Neural cell (in vitro differentiated cells): ENCODE measurements around the gene PCDHGA8. TPM values are rescaled to one million over a fixed set of nuclear protein-coding genes. Genes with fewer than 3 reads are reported as not detected.
"Not testable (repeated sequence)": the region's sequence is repeated elsewhere in the genome, so short reads cannot be mapped to it uniquely, and the experiment has no call there.

Experiments used
- H2AFZ ChIP-seq: fragments of 200-600, 300-800 bp; sonication (generic), shearing (Covaris generic); 2 replicates; pipeline ENCODE4 v1.6.0; 2014; ENCODE audit warnings: low read depth, mild to moderate bottlenecking, antibody characterized with exemption, low read length, moderate library complexity
- H3F3A ChIP-seq: fragments of 200-600 bp; shearing (Covaris generic); 2 replicates; pipeline ENCODE4 v1.6.1; 2016; ENCODE audit warnings: mild to moderate bottlenecking, moderate library complexity, mixed read lengths, antibody characterized with exemption, low read length; ENCODE audit not compliant: insufficient read depth, poor library complexity, severe bottlenecking
- H3K27ac ChIP-seq: fragments of 200-600, 300-800 bp; sonication (generic), shearing (Covaris generic); 2 replicates; pipeline ENCODE4 v1.5.1; 2014; ENCODE audit warnings: mild to moderate bottlenecking, low read length, moderate library complexity
- H3K27me3 ChIP-seq: fragments of 300-800, 200-600 bp; sonication (generic), shearing (Covaris generic); 2 replicates; pipeline ENCODE4 v1.6.0; 2014; ENCODE audit warnings: mild to moderate bottlenecking, low read depth, low read length, moderate library complexity; ENCODE audit not compliant: insufficient read depth
- H3K36me3 ChIP-seq: fragments of 300-800, 200-600 bp; sonication (generic), shearing (Covaris generic); 2 replicates; pipeline ENCODE4 v1.5.1; 2014; ENCODE audit warnings: mild to moderate bottlenecking, antibody characterized with exemption, low read length, moderate library complexity; ENCODE audit not compliant: insufficient read depth
- H3K4me2 ChIP-seq: fragments of 300-800, 200-600 bp; sonication (generic), shearing (Covaris generic); 2 replicates; pipeline ENCODE4 v1.6.0; 2014; ENCODE audit warnings: mild to moderate bottlenecking, low read length
- H3K4me3 ChIP-seq: fragments of 300-800, 200-600 bp; sonication (generic), shearing (Covaris generic); 2 replicates; pipeline ENCODE4 v1.5.1; 2014; ENCODE audit warnings: mild to moderate bottlenecking, low read length, moderate library complexity
- H3K79me2 ChIP-seq: fragments of 200-600 bp; shearing (Covaris generic); replicated peaks from 2 replicates; pipeline ENCODE4 v1.6.0; 2014; ENCODE audit warnings: mild to moderate bottlenecking, low read length, moderate library complexity; ENCODE audit not compliant: insufficient read depth
- H3K9ac ChIP-seq: fragments of 300-800, 200-600 bp; sonication (generic), shearing (Covaris generic); 2 replicates; pipeline ENCODE4 v1.6.1; 2016; ENCODE audit warnings: mild to moderate bottlenecking, low read length, mixed read lengths
- H3K9me2 ChIP-seq: fragments of 200-600 bp; shearing (Covaris generic); 2 replicates; pipeline ENCODE4 v1.6.1; 2016; ENCODE audit warnings: mild to moderate bottlenecking, low read length, mixed read lengths; ENCODE audit not compliant: insufficient read depth
- H3K9me3 ChIP-seq: fragments of 200-600, 300-800 bp; sonication (generic), shearing (Covaris generic); 2 replicates; pipeline ENCODE4 v1.6.1; 2016; ENCODE audit warnings: mild to moderate bottlenecking, mixed run types, low read length, moderate library complexity, mixed read lengths
- H4K20me1 ChIP-seq: fragments of 200-600 bp; shearing (Covaris generic); 2 replicates; pipeline ENCODE4 v1.6.1; 2016; ENCODE audit warnings: mild to moderate bottlenecking, mixed run types; ENCODE audit not compliant: insufficient read depth
- EP300 ChIP-seq: fragments of 450-650 bp; conservative IDR thresholded peaks from 2 replicates; pipeline ENCODE4 v1.6.1; 2014; ENCODE audit warnings: antibody characterized with exemption, mild to moderate bottlenecking, moderate library complexity; ENCODE audit not compliant: poor library complexity, severe bottlenecking
- EZH2 ChIP-seq: fragments of 200-600, 300-800 bp; shearing (Covaris generic), sonication (generic); IDR thresholded peaks from 2 replicates; pipeline ENCODE4 v1.6.1; 2014; ENCODE audit warnings: antibody characterized with exemption, low read length, borderline replicate concordance, mild to moderate bottlenecking; ENCODE audit not compliant: insufficient read depth, poor library complexity, severe bottlenecking
- MXI1 ChIP-seq: fragments of 450-650 bp; conservative IDR thresholded peaks from 2 replicates; pipeline ENCODE4 v1.6.1; 2014; ENCODE audit warnings: antibody characterized with exemption, mild to moderate bottlenecking; ENCODE audit not compliant: poor library complexity, severe bottlenecking
- POLR2AphosphoS5 ChIP-seq: IDR thresholded peaks from 2 replicates; pipeline ENCODE4 v1.6.1; 2012
- RAD21 ChIP-seq: fragments of 450-650 bp; conservative IDR thresholded peaks from 2 replicates; pipeline ENCODE4 v1.6.1; 2014; ENCODE audit warnings: antibody characterized with exemption, mild to moderate bottlenecking, moderate library complexity
- SMC3 ChIP-seq: fragments of 450-650 bp; conservative IDR thresholded peaks from 2 replicates; pipeline ENCODE4 v1.6.1; 2014; ENCODE audit warnings: antibody characterized with exemption, mild to moderate bottlenecking, moderate library complexity; ENCODE audit not compliant: poor library complexity
- TAF1 ChIP-seq: IDR thresholded peaks from 2 replicates; pipeline ENCODE4 v1.6.1; 2012; ENCODE audit warnings: low read depth
- polyA plus RNA-seq: library from polyadenylated mRNA; depleted of rRNA; stranded (reverse); fragments of >200 nt; gene quantifications from 2 replicates; pipeline ENCODE4 v1.2.3, GENCODE V29; 2014
- TF ChIP-seq, protein P1 (sequence below): fragments of 450-650 bp; IDR thresholded peaks from 2 replicates; pipeline ENCODE4 v1.5.1; 2014; ENCODE audit warnings: antibody characterized with exemption, mild to moderate bottlenecking, moderate library complexity; ENCODE audit not compliant: poor library complexity, severe bottlenecking
- TF ChIP-seq, protein P2 (sequence below): IDR thresholded peaks from 2 replicates; pipeline ENCODE4 v1.6.1; 2012; ENCODE audit warnings: borderline replicate concordance

The PCDHGA8 gene
- polyA plus RNA-seq, 1 donor from 2014 or later, result 0.19 TPM

GRCh38 chr5:141431286-141431685 lies 38.9 kb downstream of the PCDHGA8 start:
- Histone ChIP-seq H3K4me2 (no peak overlapping the region), H3K9ac (no peak overlapping the region), H3K9me2 (no peaks in the 10 kb centered on the region), H3K9me3 (peaks cover 65% of the 10 kb centered on the region), H3K4me3 (peak overlapping the region; percentile 13), H4K20me1 (no peaks in the 10 kb centered on the region), H3K36me3 (peaks cover 43% of the 10 kb centered on the region), H3K27ac (no peak overlapping the region), H2AFZ (no peak overlapping the region), H3K27me3 (no peaks in the 10 kb centered on the region), H3K79me2 (peaks cover 27% of the 10 kb centered on the region), H3F3A (no peaks in the 10 kb centered on the region)
- TF ChIP-seq, protein P1, sequence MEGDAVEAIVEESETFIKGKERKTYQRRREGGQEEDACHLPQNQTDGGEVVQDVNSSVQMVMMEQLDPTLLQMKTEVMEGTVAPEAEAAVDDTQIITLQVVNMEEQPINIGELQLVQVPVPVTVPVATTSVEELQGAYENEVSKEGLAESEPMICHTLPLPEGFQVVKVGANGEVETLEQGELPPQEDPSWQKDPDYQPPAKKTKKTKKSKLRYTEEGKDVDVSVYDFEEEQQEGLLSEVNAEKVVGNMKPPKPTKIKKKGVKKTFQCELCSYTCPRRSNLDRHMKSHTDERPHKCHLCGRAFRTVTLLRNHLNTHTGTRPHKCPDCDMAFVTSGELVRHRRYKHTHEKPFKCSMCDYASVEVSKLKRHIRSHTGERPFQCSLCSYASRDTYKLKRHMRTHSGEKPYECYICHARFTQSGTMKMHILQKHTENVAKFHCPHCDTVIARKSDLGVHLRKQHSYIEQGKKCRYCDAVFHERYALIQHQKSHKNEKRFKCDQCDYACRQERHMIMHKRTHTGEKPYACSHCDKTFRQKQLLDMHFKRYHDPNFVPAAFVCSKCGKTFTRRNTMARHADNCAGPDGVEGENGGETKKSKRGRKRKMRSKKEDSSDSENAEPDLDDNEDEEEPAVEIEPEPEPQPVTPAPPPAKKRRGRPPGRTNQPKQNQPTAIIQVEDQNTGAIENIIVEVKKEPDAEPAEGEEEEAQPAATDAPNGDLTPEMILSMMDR, result no peak
- no peak for TF ChIP-seq EP300
- TF ChIP-seq, protein P2, sequence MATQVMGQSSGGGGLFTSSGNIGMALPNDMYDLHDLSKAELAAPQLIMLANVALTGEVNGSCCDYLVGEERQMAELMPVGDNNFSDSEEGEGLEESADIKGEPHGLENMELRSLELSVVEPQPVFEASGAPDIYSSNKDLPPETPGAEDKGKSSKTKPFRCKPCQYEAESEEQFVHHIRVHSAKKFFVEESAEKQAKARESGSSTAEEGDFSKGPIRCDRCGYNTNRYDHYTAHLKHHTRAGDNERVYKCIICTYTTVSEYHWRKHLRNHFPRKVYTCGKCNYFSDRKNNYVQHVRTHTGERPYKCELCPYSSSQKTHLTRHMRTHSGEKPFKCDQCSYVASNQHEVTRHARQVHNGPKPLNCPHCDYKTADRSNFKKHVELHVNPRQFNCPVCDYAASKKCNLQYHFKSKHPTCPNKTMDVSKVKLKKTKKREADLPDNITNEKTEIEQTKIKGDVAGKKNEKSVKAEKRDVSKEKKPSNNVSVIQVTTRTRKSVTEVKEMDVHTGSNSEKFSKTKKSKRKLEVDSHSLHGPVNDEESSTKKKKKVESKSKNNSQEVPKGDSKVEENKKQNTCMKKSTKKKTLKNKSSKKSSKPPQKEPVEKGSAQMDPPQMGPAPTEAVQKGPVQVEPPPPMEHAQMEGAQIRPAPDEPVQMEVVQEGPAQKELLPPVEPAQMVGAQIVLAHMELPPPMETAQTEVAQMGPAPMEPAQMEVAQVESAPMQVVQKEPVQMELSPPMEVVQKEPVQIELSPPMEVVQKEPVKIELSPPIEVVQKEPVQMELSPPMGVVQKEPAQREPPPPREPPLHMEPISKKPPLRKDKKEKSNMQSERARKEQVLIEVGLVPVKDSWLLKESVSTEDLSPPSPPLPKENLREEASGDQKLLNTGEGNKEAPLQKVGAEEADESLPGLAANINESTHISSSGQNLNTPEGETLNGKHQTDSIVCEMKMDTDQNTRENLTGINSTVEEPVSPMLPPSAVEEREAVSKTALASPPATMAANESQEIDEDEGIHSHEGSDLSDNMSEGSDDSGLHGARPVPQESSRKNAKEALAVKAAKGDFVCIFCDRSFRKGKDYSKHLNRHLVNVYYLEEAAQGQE, result no peak
- no peak for TF ChIP-seq POLR2AphosphoS5
- TF ChIP-seq MXI1, result no peak
- no peak for TF ChIP-seq SMC3
- no peak for TF ChIP-seq RAD21
- no peak for TF ChIP-seq EZH2
- no peak for TF ChIP-seq TAF1

GRCh38 chr5:141432308-141432707 lies 39.9 kb downstream of the PCDHGA8 start:
- not testable (repeated sequence) for H3K9ac ChIP-seq, H4K20me1 ChIP-seq, H3K9me2 ChIP-seq, H3K4me2 ChIP-seq, H3K27me3 ChIP-seq, H3K27ac ChIP-seq, H3F3A ChIP-seq, H3K4me3 ChIP-seq, H2AFZ ChIP-seq
- Histone ChIP-seq H3K9me3 (peaks cover 60% of the 10 kb centered on the region), H3K79me2 (peaks cover 24% of the 10 kb centered on the region), H3K36me3 (peaks cover 33% of the 10 kb centered on the region)

- H3K9me2 ChIP-seq, H4K20me1 ChIP-seq, H3K9ac ChIP-seq, H3F3A ChIP-seq, H3K27ac ChIP-seq, H3K27me3 ChIP-seq, H3K4me3 ChIP-seq, H2AFZ ChIP-seq, H3K4me2 ChIP-seq: not testable (repeated sequence)
- Histone ChIP-seq H3K79me2 (peaks cover 22% of the 10 kb centered on the region), H3K36me3 (peaks cover 28% of the 10 kb centered on the region), H3K9me3 (peaks cover 55% of the 10 kb centered on the region)
These were observed 40.3 kb downstream of the PCDHGA8 start for GRCh38 chr5:141432726-141433125.
